ENCODE results near the gene ABCA2.

DNA sequence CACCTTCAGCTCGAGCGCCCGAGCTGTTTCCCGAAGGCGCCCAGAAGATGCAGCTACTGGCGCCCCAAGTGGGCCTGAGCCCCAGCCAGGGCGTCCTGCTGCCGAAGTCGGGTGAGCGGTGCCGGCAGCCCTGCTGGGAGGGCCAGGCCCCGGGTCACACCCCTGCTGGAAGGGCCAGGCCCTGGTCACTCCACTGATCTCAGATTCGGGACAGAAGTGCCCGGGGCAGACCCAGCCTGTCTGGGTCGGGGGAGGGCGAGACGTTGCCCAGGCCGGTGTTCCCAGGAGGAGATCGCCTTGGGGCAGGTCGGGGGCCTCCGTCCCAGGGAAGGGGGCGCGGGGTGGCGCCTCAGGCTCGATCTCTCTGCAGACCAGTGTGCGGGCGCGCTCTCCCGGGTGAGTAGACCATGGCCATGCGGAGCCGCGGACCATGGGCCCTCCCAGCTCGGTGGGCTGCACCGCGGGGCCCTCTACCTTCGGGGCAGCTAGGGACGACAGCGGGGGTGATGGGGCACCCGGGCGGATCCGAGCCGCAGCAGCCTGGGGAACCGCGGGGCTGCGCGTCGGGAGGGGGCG lies 42.9 kb downstream of the ABCA2 start:
- TF ChIP-seq MXI1 (IDR thresholded peaks at IDR 0.05; ENCODE audit: low read depth, low read length), result no peak
- no peak for TF ChIP-seq FOXJ3 (CRISPR knock-in tag; IDR thresholded peaks at IDR 0.05)
- TF ChIP-seq, protein P1, sequence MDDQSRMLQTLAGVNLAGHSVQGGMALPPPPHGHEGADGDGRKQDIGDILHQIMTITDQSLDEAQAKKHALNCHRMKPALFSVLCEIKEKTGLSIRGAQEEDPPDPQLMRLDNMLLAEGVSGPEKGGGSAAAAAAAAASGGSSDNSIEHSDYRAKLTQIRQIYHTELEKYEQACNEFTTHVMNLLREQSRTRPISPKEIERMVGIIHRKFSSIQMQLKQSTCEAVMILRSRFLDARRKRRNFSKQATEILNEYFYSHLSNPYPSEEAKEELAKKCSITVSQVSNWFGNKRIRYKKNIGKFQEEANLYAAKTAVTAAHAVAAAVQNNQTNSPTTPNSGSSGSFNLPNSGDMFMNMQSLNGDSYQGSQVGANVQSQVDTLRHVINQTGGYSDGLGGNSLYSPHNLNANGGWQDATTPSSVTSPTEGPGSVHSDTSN (IDR thresholded peaks at IDR 0.05), result no peak

All from SK-N-SH (cell line).